OCI-LY7 (cell line): Measurements from ENCODE around the gene YWHAQ.

Experiments used
- CTCF ChIP-seq: fragments of 200-600 bp; sonication (generic); conservative IDR thresholded peaks from 2 replicates; pipeline ENCODE4 v1.5.1; 2014; ENCODE audit warnings: mild to moderate bottlenecking, antibody characterized with exemption, low read length, moderate library complexity, mixed read lengths
- EZH2phosphoT487 ChIP-seq: fragments of 200-600 bp; sonication (generic); IDR thresholded peaks from 2 replicates; pipeline ENCODE4 v1.6.1; 2018; ENCODE audit warnings: low read depth, borderline replicate concordance, mild to moderate bottlenecking, mixed run types, antibody characterized with exemption, low read length, moderate library complexity, mixed read lengths

- no peak for TF ChIP-seq CTCF
- TF ChIP-seq EZH2phosphoT487, result no peak
Observed at GRCh38 chr2:9673914-9674481, 43.2 kb upstream of the YWHAQ start.
